Activated CD4-positive, alpha-beta T cell treated with anti-CD3 and anti-CD28 coated beads, Interleukin-10, Interleukin-2, amounts not matched to agents 100 ng/mL and 50 ng/mL, durations not matched to agents 16 hours and 8 hours (primary cell): ENCODE measurements around the gene AP1S1.
A peak's percentile ranks its signal among the peaks of the same experiment; 100 is the strongest.

ENCODE experiments used
- DNase-seq: peaks from one replicate; pipeline ENCODE4 v3.0.0-alpha.2; 2020

AP1S1 gene

DNA sequence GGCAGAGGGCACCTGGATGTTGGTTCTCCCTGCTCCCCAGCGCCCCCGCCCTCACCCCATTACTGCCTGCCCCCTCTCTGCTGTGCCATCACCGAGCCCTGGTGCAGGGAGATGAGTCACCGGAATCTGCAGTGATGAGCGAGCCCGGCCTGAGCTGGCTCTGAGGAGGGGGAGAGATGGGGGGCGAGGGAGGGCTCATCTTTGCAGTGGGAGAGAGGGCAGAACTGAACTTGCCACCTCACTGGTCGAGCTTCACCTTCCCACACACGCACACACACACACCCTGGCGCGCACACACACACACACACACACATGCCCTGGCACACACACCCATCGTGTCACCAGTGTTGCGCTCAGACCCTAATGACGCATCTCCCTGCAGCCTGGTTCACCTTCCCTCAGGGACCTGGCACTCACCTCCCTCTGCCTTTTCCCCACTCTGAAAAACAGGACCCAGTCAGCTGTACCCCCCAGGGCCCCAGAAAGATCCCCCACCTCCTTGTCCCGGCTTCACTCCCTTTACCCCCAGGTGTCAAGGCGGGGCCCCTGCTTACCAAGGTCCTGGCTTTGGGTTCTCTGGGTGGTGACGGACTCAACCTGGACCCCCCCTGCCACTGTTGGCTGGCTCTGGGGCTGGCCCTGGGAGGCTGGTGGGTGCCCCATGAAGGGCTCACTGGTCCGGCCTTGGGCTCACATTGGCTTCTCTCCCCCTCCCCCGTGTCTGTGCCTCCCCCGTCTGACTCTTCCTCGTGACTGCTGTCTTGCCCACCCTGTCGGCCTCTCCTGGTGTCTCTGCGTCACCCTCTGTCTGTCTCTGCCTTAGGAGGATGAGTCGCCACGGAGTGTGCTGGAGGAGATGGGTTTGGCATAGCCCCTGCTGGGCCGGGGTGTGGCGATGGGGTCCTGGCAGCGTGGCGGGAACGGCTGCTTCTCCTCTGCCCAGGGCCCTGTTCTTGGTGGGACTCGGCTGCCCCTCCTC, 5.7 kb downstream of the AP1S1 start:
- no peak for DNase-seq

DNA sequence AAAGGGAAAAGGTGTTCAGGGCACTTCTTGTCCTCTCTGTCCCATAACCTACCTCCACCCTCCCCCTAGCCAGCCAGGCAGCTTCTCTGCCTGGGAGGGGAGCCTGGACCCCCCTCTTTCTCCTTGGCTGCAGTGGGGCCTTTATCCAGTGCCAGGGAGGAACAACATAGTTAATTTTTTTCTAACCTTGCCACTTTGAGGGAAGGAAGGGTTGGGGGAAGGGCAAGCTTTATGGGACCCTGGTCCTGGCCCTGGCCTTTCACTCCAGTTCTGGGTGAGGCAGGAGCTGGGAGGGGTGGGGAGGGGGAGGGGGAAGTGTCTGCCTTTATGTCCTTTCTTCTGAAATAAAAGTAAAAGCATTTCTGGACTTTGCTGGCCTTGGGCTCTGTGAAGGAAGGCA, 6.6 kb downstream of the AP1S1 start:
- DNase-seq: no peak

DNA sequence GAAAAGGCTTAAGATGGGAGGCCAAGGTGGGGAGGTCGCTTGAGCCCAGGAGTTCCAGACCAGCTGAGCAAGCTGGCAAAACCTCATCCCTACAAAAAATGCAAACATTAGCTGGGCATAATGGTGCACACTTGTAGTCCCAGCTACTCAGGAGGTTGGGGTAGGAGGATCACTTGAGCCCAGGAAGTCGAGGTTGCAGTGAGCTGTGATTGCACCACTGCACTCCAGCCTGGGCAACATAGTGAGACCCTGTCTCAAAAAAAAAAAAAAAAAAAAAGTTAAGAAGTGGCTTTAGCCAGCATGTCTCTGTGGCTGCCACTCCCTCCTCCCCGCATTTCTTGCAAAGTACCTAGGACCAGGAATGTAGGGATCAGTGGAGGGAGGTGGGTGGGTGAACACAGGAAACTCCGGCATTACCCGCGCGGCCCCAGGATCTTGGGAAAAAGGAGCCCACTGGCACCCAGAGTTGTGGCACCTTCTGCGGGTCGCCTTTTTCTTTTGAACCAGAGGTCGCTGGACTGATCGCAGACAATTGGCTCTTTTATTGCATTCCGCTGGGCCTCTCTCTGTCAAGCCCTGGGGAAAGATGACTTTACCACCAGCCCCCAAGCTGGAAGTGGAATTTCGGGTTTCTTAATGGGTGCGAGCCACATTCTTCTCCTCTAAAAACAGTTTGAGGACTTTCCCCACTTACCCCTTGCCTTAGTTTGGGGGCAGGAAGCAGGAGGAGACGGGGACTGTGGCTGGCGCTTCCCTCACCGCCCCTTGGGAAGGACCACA, 7.6 kb downstream of the AP1S1 start:
- DNase-seq: no peak

DNA sequence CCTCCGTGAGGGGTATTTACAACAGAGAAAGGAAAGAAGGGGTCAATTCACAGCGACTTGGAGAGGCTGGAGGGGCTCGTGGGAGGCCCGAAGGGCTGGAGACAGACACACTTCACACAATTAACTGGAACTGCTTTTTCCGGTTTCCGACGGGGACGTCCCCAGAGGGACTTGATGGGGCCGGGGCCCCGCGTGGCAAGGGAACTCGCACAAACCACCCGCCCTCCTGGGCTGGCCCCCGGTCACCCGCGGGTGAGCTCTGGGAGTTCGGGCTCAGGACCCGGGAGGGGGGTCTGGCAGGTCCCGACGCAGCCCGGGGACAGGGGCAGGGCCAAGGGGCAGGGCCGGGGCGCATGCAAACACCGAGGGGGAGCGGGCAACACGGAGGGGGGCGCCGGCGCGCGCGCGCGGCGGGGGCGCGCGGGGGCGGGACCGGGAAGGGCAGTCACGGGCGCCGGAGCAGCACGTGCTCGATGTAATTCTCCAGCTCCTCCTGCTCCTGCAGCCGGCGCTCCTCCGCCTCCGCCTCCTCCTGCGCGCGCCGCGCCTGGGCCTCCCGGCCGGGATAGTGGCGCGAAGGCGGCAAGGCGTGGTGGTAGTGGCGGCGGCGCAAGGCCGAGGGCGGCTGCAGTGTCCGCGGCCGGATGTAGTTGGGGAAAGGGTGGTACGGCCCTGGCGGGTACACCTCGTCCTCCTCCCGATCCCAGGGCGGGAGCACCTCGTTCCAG, 8.4 kb downstream of the AP1S1 start:
- DNase-seq: peak; percentile 55

DNA sequence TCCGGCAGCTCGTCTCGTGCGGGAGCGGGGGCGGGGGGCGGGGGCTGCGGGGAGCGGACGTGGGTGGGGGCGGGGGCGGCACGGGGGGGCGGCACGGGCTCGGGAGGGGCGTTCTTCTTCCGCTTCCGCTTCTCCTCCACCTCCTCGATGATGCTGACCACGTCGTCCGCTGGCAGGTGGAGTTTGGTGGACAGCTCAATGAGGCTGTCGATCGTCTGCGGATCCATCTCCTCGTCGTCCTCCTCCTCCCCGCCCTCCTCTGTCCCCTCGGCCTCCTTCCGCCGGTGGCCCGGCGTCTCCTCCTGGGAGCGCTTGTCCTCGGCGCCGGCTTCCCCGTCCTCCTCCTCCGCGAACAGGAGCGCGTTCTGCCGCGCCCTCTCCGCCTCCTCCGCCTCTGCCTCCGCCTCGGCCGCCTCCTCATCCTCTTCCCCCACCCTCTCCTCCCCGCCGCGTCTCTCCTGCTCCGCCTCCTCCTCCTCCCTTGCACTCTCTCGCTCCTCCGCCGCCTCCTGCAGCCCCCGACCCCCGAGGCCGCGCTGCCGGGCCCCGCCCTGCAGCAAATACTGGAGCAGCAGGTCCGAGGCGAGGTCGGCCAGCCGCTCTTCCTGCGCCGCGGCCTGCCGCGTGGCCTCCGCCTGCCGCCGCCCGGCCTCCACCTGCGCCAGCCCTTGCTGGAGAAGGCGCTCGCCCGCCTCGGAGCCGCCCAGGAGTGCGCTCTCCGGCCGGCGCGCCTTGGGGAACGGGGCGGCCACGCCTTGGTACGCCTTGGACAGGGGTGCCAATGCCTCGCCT, 9.2 kb downstream of the AP1S1 start:
- peak; percentile 56 for DNase-seq

DNA sequence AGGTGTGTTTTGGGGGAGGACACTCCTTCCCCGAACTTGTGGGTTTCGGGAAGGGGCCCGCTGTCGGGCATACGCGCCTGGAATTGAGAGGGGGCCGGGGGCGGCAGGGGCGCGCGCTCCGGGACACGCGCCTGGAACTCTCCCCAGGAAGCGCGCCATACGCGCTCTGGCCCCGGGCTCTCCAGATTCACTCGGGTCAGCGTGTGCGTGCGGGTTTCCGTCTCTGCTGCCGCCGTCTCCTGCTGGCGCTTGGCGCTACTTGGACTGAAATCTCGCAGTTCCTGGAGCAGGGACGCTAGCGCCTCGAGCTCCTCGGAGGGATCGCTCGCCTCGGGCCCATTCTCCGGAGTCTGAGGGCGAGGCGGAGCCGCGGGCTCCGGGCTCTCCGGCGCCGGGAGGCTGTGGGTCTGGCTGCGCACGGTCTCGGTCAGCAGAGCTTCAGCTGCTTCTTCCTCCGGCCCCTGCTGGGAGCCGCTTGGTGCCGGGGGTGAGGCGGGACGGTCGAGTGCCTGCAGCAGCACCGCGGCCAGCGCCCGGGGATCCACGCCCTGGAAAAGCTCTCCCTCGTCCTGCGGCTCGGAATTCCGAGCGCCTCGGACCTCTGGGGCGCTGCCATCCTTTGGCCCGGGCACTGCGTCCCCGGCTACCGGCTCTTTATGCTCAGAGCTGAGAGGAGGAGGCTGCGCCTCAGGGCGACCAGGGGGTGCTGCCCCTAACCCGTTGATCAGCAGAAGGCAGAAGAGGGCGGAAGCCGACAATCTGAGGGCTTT, 10.0 kb downstream of the AP1S1 start:
- DNase-seq: no peak

DNA sequence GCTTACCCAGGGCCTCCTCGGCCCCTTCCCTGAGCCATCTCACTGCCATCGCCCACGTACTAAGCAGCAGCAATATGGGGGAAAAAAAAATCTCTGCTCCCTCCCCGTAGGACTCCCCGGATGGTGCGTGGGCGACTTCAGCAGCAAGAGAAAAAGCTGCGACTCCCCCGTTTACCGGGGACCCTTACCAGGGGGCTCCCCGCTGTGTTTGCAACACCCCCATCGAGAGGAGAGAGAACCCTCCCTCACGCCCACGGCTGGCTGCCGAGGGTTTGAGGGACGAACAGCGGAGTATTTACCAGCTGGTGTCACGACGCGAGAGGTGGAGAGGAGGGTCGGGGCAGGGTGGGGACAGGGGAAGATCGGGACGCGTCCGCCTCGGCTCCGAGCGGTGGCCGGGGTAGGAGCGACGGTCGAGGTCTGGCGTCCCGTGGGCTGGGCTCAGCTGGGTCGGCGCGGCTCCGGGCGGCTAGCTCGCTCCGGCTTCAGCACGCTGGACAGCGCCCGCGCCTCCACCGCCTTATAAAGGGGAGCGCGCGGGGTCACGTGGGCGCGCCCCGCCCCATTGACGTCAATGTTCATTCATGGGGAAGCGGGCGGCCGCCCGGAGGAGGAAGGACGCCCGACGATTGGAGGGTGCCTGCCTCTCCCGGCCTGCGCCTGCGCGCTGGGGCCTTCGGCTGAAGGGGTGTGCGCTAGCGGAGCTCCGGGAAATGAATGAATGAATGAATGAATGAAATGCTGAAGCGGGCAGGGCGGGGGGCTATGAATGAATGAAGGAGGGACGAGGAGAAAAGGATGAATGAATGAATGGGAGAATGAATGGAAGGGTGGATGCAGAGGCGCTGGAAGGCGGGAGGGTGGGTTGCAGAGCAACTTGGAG, 11.0 kb downstream of the AP1S1 start, which contains the start of gene VGF:
Gene VGF, minus strand, starts transcription at position 495 of the 883 bp plus-strand sequence. CDS start 726 bp downstream, outside the sequence.
- DNase-seq: peak; percentile 97

DNA sequence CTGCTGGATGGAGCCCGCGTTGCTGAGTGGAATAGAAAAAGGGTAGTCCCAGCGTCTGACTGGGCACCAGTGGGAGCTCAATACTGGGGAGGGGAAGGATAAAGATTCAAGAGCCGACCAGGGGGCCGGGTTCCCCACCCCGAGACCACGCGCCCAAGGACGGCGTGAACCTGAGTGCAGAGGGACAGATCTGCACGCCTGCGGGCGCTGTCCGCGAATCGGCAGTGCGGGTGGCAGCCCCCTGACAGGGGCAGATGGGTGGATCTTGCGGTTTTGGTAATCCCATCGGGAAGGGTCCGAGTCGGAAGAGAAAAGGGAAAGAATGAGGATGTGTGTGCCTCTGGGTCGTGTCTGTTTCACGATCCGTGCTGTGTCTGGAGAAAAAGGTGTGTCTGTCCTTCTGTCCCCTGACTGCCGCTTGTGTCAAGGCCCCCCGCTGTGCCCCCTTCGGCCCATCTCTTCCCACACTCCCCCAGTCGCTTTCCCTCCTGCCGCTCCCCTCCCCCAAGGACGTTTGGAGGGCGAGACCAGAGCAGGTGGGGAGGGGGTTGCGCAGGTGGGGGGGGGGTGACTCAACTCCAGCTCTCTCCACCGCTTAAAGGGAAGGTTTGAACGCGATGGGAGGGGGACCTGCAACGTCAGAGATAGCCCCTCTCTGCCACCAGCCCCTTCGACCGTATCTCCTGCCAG, 11.8 kb downstream of the AP1S1 start:
- no peak for DNase-seq

DNA sequence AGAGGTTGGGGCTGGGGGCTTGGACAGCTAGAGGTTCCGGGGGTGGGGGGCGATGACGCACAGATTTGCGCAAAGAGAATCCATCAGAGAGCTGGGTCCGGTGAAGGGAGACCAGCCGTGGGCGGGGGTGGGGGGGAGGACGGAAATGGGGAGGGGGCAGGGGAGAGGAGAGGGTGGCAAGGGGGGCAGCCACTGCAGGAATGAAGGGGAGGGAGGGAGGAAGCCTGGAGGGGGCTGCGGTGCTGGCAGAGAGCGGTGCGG, 12.3 kb downstream of the AP1S1 start:
- no peak for DNase-seq

DNA sequence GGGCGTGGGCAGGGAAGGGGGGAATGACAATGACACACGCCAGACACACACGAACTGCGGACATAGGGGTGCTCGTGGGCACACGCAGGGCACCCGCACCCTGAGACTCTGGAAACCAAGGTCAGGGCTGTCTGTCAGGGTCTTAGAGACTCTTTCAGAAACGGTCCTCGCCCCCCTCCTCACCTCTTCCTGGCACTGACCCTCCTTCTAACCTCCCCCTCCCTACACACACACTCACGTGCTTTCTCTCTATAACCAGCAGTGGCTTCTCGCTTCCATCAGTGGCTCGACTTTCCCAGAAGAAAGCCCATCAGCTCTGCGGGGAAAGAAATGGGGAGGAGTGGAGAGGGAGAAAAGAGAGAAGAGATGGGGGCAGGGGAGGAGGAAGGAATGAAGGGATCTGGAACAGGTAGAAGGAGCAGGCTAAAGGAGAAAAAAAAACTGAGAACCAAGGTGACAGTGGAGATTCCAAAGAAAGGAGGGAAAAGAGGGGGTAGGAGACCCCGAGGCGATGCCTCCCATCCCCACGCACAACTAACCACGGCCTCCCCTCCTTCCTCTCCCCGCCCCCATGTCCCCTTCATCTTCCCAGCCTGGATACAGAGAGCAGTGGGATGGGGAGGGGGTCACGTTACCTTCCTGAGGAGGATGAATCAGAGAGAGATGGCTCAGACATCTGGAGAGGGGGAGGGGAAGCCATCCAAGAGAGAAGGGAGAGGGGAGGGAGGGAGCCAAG, 12.8 kb downstream of the AP1S1 start:
- no peak for DNase-seq

DNA sequence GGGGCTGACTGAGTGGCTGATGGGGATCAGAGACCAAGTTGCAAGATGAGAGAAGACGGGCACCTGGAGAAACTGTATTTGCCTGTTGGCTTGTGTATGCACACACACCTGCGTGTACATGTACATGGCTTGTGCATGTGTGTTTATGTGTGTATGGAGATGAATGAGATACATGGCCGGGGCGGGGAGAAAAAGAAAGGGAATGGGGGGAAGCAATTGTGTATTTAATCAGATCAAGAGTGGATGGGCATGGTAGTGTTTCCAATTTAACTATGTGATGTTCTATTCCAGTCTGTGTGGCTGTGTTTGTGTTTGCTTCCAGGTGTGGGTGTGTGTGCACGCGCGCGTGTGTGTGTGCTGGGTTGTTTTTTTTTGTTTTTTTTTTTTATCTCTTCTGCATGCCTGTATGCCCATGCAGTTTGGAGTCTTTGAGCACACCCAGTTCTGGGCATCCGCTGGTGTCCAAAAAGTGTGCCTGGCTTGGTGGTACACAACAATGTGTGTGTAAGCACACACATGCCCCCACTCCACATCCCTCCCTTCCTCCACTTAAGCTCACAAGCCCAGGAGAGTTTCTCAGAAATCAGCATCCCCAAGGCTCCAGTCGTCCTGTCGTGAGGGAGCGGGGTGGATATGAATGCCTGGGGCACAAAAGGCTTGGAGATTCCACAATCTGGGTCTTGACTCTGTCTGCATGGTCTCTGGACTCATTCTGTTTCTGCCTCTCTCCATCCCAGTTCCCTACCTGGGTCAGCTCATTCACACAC, 13.6 kb downstream of the AP1S1 start:
- DNase-seq: no peak

DNA sequence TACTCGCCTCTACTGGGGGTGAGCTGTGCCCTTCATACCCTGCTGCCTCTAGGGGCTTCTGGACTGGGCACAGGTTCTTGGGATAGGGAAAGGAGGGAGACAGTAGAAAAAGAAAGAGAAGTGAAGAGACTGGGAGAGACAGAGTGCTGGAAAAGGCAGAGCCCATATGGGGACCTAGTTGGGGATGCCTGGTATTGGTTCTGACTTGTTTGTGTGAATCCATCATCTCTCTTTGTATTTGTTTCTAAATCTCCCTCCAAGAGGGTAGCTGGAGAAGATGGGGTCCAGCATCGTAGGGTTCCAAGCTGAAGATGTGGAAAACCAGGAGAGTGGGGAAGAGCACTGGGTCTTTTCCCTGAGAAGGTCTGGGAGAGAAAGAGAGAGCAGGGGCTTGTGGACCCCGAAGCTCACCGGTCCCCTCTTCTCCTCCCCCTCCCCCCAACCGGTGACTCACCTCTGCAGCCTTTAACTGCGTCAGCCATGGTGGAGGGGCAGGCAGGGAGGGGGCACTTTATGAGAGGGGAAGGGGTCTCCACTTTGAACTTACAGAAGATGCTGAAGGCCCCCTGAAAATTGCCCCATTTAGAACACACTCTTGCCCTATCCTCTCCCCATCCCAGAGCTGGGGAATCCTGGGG, 14.3 kb downstream of the AP1S1 start:
- no peak for DNase-seq

DNA sequence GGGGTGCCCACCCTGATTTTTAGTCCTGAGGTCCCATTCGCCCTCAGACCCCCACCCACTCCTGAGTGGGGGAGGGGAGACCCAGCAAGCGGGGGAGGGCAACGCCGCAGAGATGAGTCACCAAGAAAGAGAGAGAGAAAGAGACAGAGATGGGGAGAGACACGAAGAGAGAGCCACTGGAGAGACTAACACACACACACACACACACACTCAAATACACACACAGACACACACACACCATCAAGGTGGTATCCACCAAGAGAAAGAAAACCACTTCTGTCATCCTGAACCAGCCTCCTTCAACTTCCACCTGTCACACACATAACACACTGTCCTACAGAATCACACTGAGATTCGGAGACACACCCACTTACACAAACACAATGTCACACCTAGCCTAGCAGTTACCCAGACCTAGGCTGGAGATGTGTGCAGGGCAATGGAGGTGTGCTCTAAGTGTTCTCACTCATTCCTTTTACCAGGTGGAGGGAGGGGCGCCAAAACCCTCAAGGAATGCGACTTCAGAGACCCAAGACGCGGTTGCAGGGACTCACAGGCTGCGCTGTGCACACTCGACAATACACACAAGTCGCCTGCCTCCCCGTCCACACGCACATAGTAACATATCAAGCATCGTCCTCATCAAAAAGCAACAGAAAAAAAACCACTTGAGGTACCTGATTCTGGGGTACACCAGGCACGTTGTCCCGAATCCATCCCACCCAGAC, 15.0 kb downstream of the AP1S1 start:
- DNase-seq: no peak

DNA sequence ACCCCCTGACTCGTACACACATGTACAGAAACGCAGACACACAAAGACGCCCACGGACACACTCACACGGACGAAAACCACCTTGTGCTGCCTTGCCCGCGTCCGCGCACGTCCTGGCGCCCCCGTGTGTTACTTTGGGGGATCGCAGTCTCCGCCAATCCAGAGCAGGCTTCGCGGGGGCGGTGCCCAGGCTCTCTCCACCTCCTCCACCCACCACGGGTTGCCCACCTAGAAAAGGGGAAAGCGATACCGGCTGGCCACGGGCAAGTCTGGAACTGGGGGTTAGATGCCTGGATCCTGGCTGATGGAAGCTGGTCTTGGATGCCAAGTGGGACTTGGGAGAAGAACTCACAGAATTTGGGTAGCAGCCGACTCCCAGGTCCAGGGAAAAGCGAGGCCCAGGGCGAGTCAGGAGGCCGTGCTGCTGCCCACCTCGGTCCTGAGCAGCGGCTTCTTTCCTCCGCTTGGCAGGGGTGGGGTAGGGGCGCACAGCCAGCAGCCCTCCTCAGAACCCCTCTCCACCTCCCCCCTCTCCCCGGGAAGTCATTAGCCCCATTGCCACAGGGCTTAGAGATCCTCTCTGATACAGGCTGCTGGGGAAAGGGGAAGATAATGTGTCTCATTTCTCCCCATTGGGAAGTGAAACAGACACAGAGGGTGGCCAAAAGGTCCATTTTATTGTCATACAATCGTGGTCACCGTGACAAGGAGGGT, 15.7 kb downstream of the AP1S1 start:
- DNase-seq: peak; percentile 81

DNA sequence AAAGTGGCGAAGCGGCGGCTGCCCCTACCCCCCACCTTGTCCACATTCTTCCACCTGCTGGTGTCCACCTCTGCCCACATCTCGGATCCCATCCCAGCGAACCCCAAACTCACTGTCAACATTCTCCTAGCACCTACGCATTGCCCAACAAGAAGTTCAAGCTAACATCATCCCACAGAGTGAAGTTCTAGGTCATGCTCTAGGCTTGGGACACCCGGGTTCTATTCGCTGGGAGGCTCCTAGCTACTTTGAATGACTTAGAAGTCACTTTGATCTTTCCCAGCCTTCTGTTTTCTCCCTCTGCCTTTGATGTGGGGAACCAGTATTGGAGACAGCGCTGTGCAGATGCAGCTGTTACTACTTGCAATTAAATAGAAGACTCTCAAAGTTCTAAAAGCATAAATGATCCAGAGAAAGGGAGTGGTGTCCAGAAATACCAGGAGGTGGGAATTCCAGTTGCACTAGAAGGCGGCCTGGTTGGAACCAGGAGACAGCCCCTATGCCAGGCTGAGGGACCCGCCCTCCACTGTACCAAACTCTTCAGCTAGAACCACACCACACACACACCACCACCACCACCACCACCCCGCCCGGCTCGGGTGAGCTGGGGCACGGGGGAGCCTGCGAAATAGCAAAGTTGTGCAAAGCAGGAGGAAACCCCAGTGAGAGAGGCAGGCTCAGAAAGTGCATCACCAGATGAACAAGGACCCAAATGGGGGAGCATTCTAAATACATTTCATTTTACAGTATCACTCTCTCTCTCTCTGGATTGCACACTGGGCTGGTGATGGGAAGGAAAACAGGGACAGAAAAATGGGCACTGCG, 16.6 kb downstream of the AP1S1 start:
- no peak for DNase-seq

DNA sequence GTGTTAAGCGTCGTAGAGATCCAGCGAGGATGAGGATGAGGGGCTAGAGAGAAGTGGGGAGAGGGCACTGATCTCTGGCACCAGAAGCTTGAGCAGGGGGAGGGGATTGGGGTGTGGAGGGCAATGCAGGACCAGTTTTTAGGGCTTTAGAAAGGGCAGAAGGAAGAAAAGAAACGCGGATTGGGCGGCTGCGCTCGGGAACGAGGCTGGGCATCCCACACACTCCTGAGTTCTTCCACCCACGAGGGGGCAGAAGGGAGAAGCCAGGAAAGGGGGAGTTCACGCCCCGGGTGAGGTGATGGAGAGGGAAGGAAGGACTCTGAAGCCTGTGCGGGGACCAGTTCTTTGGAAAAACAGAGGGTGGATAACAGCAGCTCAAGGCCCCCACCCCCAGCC, 17.2 kb downstream of the AP1S1 start:
- DNase-seq: no peak
